NK-92 treated with Interleukin-12 subunit alpha and Interleukin-12 subunit beta, amount 100 ng/mL, for 24 hours (cell line): ENCODE measurements around the gene CHCHD3.

Source experiments
- DNase-seq: peaks from one replicate; lab custom pipeline; 2025; lab: John Stamatoyannopoulos, UW

The CHCHD3 gene

GRCh38 chr7:133081599-133082389 is at the start of gene CHCHD3:
CHCHD3 (minus strand) TSS chr7:133082090; CDS start chr7:133081937, 153 bp downstream.
- peak; percentile 98 for DNase-seq

- no peak for DNase-seq
Measured at GRCh38 chr7:133130166-133130565, 48.3 kb upstream of the CHCHD3 start.

- DNase-seq = no peak
Measured at GRCh38 chr7:133126422-133126821, 44.5 kb upstream of the CHCHD3 start.

- no peak for DNase-seq
Measured at GRCh38 chr7:133124974-133125373, 43.1 kb upstream of the CHCHD3 start.

- no peak for DNase-seq
Measured at GRCh38 chr7:133121175-133121844, 39.4 kb upstream of the CHCHD3 start.

GRCh38 chr7:133119067-133119466 is 37.2 kb upstream of the CHCHD3 start:
- no peak for DNase-seq

GRCh38 chr7:133118261-133118660 is 36.4 kb upstream of the CHCHD3 start:
- DNase-seq = no peak

GRCh38 chr7:133117452-133117851 is 35.6 kb upstream of the CHCHD3 start:
- DNase-seq = no peak

- DNase-seq = no peak
Measured at GRCh38 chr7:133115596-133115995, 33.7 kb upstream of the CHCHD3 start.

GRCh38 chr7:133114519-133114918 is 32.6 kb upstream of the CHCHD3 start:
- no peak for DNase-seq

GRCh38 chr7:133112976-133113375 is 31.1 kb upstream of the CHCHD3 start:
- DNase-seq = no peak

GRCh38 chr7:133112335-133112734 is 30.4 kb upstream of the CHCHD3 start:
- no peak for DNase-seq

- no peak for DNase-seq
Measured at GRCh38 chr7:133110312-133110711, 28.4 kb upstream of the CHCHD3 start.

GRCh38 chr7:133109816-133110215 is 27.9 kb upstream of the CHCHD3 start:
- no peak for DNase-seq

GRCh38 chr7:133108023-133108422 is 26.1 kb upstream of the CHCHD3 start:
- DNase-seq = no peak

GRCh38 chr7:133102276-133103060 is 20.6 kb upstream of the CHCHD3 start:
- no peak for DNase-seq

- no peak for DNase-seq
Measured at GRCh38 chr7:133099633-133100286, 17.9 kb upstream of the CHCHD3 start.

- no peak for DNase-seq
Measured at GRCh38 chr7:133095119-133095671, 13.3 kb upstream of the CHCHD3 start.

- DNase-seq = no peak
Measured at GRCh38 chr7:133091943-133092464, 10.1 kb upstream of the CHCHD3 start.

- no peak for DNase-seq
Measured at GRCh38 chr7:133082390-133082766, 488 bp upstream of the CHCHD3 start.

- peak; percentile 6 for DNase-seq
Measured at GRCh38 chr7:133081119-133081598, 731 bp downstream of the CHCHD3 start.
